CD4-positive, alpha-beta T cell treated with Interleukin-2 at 100 ng/mL for 4 hours (primary cell): ENCODE data around the gene NECAB2.

Experiments used
- DNase-seq: peaks from one replicate; pipeline ENCODE4 v3.0.0-alpha.2; 2020; ENCODE audit warnings: low spot score

The NECAB2 gene

GRCh38 chr16:84045001-84045817, 77.2 kb downstream of the NECAB2 start:
- DNase-seq: no peak

GRCh38 chr16:84045818-84046470, 77.9 kb downstream of the NECAB2 start:
- DNase-seq: no peak

GRCh38 chr16:84047206-84047605, 79.2 kb downstream of the NECAB2 start:
- DNase-seq: no peak

GRCh38 chr16:84047626-84048025, 79.6 kb downstream of the NECAB2 start:
- no peak for DNase-seq

- no peak for DNase-seq
Measured at GRCh38 chr16:84048270-84048669, 80.2 kb downstream of the NECAB2 start.

GRCh38 chr16:84048871-84049270, 80.8 kb downstream of the NECAB2 start:
- DNase-seq: no peak

- DNase-seq: no peak
Measured at GRCh38 chr16:84049403-84050060, 81.5 kb downstream of the NECAB2 start.

GRCh38 chr16:84050316-84050715, 82.3 kb downstream of the NECAB2 start:
- DNase-seq: no peak

- no peak for DNase-seq
Measured at GRCh38 chr16:84052071-84052622, 84.1 kb downstream of the NECAB2 start.
